HepG2 (cell line): ENCODE results near the gene POU2AF3. TPM values are rescaled to one million over a fixed set of nuclear protein-coding genes. Genes with fewer than 3 reads are reported as not detected.

Experiments used
- ARID2 ChIP-seq: sonication (generic); formaldehyde crosslinking; IDR thresholded peaks from 2 replicates; pipeline ENCODE4 v1.8.1; 2022; ENCODE audit warnings: mild to moderate bottlenecking, missing genetic modification reagents, borderline replicate concordance
- GABPA ChIP-seq, 2 experiments: IDR thresholded peaks; 2 replicates each; pipeline ENCODE4 v1.6.1; 2011 to 2016; ENCODE audit warnings: low read depth in 2 of 2, low read length in 1 of 2, missing biosample characterization in 1 of 2, missing genetic modification characterization in 1 of 2
- HOXA9 ChIP-seq: sonication (generic); formaldehyde crosslinking; IDR thresholded peaks from 2 replicates; pipeline ENCODE4 v1.8.1; 2022; ENCODE audit warnings: missing genetic modification reagents, mild to moderate bottlenecking, moderate library complexity, borderline replicate concordance
- PRPF4 ChIP-seq: fragments of 200-400 bp; formaldehyde crosslinking; IDR thresholded peaks from 2 replicates; pipeline ENCODE4 v1.6.1; 2016; ENCODE audit warnings: low read length, low read depth; ENCODE audit not compliant: poor library complexity, severe bottlenecking
- SMAD9 ChIP-seq: sonication (generic); formaldehyde crosslinking; IDR thresholded peaks from 2 replicates; pipeline ENCODE4 v1.5.1; 2020; ENCODE audit warnings: mild to moderate bottlenecking, missing genetic modification reagents
- TSC22D2 ChIP-seq: sonication (generic); formaldehyde crosslinking; IDR thresholded peaks from 2 replicates; pipeline ENCODE4 v1.5.1; 2020; ENCODE audit warnings: missing genetic modification reagents, mild to moderate bottlenecking, borderline replicate concordance
- ZBTB38 ChIP-seq: sonication (generic); formaldehyde crosslinking; IDR thresholded peaks from 2 replicates; pipeline ENCODE4 v1.5.1; 2020; ENCODE audit warnings: mild to moderate bottlenecking, missing genetic modification reagents
- ZNF337 ChIP-seq: sonication (generic); formaldehyde crosslinking; IDR thresholded peaks from 2 replicates; pipeline ENCODE4 v1.5.1; 2020; ENCODE audit warnings: missing genetic modification reagents, low read depth, mild to moderate bottlenecking, borderline replicate concordance
- ZNF510 ChIP-seq: sonication (generic); formaldehyde crosslinking; IDR thresholded peaks from 2 replicates; pipeline ENCODE4 v1.4.0; 2020; ENCODE audit warnings: low read depth, mild to moderate bottlenecking, missing genetic modification reagents
- ZNF557 ChIP-seq: sonication (generic); formaldehyde crosslinking; IDR thresholded peaks from 2 replicates; pipeline ENCODE4 v1.4.0; 2020; ENCODE audit warnings: missing genetic modification reagents
- ZNF788 ChIP-seq: sonication (generic); formaldehyde crosslinking; IDR thresholded peaks from 2 replicates; pipeline ENCODE4 v1.5.0; 2020; ENCODE audit warnings: mild to moderate bottlenecking, missing genetic modification reagents, borderline replicate concordance
- polyA plus RNA-seq, 8 experiments: library from polyadenylated mRNA; depleted of rRNA in 3 of 8; stranded (reverse) in 7 of 8; unstranded in 1 of 8; fragments of >200 nt; fragmentation: Illumina TruSeq in 4 of 8; extraction: Trizol in 4 of 8; gene quantifications; 2 replicates each; pipeline versions ENCODE4 v1.2.1 to v1.2.3, GENCODE V29; 2011 to 2016; ENCODE audit warnings: low read depth in 4 of 8, missing spikeins in 1 of 8, mixed read lengths in 1 of 8; ENCODE audit not compliant: insufficient read depth in 1 of 8
- total RNA-seq, 5 experiments: library from RNA; depleted of rRNA; stranded (reverse); fragments of >200 nt; fragmentation: Illumina TruSeq; extraction: Trizol; gene quantifications; 2 replicates each; pipeline ENCODE4 v1.2.3, GENCODE V29; 2016; ENCODE audit warnings: low read depth in 1 of 5
- TF ChIP-seq, protein P1 (sequence below): IDR thresholded peaks from 2 replicates; pipeline ENCODE4 v1.6.1; 2016; ENCODE audit warnings: missing compliant biosample characterization, missing genetic modification reagents, borderline replicate concordance
- TF ChIP-seq, protein P2 (sequence below): sonication (generic); formaldehyde crosslinking; IDR thresholded peaks from 2 replicates; pipeline ENCODE4 v1.4.0; 2020; ENCODE audit warnings: missing genetic modification reagents
- TF ChIP-seq, protein P3 (sequence below): IDR thresholded peaks from 2 replicates; pipeline ENCODE4 v1.6.1; 2016; ENCODE audit warnings: mild to moderate bottlenecking
- TF ChIP-seq, protein P4 (sequence below): sonication (generic); formaldehyde crosslinking; IDR thresholded peaks from 2 replicates; pipeline ENCODE4 v1.4.0; 2020; ENCODE audit warnings: missing genetic modification reagents, mild to moderate bottlenecking, borderline replicate concordance
- TF ChIP-seq, protein P5 (sequence below): sonication (generic); formaldehyde crosslinking; IDR thresholded peaks from 2 replicates; pipeline ENCODE4 v1.4.0; 2020; ENCODE audit warnings: missing genetic modification reagents
- TF ChIP-seq, protein P6 (sequence below): sonication (generic); formaldehyde crosslinking; IDR thresholded peaks from 2 replicates; pipeline ENCODE4 v1.8.0; 2022; ENCODE audit warnings: mild to moderate bottlenecking, missing genetic modification reagents, moderate library complexity

Gene POU2AF3
- total and polyA plus RNA-seq, 2 of the 13 experiments (the other 11 are each of a cell fraction or from before 2014, with no cell fraction given): 7.8 to 71.2 TPM

DNA sequence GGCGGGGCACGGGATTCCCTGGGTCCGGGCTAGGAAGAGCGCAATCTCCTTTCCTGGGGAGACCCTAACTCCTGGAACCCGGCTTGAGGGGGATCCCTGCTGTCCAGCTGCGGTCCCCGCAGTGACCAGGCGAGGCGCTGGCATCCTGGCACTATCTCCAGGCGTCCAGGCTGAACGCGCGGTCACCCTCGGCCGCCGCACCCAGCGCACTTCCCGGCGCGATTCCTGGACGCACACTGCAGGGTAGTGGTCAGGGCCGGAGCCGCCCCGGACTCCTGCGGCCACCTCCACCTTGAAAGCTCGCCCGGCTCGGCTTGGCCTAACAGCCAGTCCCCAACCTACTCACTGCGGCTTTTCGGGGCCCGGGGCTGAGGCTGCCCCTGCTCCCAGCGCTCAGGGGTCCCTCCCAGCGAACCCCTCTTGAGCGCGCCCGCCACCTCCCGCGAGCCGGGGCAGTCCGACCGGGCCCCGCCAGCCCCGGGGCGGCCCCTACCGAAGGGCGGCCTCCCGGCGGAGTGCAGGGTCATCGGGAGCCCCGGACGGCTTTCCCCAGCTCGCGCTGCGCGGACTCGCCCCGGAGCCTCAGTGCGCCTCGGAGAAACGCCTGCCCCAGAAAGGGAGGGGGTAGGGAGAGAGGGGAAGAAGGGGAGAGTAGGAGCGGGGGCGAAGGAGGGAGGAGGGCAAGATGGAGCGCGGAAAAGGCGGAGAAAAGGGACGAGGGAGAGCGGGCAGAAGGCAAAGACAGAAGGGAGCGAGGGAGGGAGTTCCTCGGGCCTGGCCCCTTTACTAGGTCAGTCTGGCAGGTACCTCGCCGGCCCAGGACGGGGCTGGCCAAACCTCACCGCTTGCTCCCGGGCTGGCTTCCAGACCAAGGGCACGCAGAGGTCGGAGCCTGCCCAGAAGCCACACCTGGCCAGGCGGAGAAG lies 1.0 kb downstream of the POU2AF3 start (continued):
- TF ChIP-seq PRPF4 (no peak), ARID2 (no peak), ZBTB38 (CRISPR knock-in tag) (peak; percentile 58), HOXA9 (peak; percentile 69), ZNF557 (CRISPR knock-in tag) (no peak), SMAD9 (peak; percentile 87; the same call in 1 of the 2 replicates), GABPA (IDR thresholded peaks at IDR 0.05; ENCODE audit: low read depth, low read length) (no peak), GABPA (CRISPR knock-in tag; IDR thresholded peaks at IDR 0.05; ENCODE audit: low read depth) (no peak), ZNF510 (CRISPR knock-in tag) (no peak; the same call in 1 of the 2 replicates), TSC22D2 (CRISPR knock-in tag) (no peak), ZNF337 (CRISPR knock-in tag) (no peak), ZNF788 (CRISPR knock-in tag) (peak; percentile 38; the same call in 1 of the 2 replicates)
- TF ChIP-seq, protein P1, sequence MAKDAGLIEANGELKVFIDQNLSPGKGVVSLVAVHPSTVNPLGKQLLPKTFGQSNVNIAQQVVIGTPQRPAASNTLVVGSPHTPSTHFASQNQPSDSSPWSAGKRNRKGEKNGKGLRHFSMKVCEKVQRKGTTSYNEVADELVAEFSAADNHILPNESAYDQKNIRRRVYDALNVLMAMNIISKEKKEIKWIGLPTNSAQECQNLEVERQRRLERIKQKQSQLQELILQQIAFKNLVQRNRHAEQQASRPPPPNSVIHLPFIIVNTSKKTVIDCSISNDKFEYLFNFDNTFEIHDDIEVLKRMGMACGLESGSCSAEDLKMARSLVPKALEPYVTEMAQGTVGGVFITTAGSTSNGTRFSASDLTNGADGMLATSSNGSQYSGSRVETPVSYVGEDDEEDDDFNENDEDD: 0 out of 2 replicates have a peak, but pooled peaks have one; percentile 42
- TF ChIP-seq, protein P2, sequence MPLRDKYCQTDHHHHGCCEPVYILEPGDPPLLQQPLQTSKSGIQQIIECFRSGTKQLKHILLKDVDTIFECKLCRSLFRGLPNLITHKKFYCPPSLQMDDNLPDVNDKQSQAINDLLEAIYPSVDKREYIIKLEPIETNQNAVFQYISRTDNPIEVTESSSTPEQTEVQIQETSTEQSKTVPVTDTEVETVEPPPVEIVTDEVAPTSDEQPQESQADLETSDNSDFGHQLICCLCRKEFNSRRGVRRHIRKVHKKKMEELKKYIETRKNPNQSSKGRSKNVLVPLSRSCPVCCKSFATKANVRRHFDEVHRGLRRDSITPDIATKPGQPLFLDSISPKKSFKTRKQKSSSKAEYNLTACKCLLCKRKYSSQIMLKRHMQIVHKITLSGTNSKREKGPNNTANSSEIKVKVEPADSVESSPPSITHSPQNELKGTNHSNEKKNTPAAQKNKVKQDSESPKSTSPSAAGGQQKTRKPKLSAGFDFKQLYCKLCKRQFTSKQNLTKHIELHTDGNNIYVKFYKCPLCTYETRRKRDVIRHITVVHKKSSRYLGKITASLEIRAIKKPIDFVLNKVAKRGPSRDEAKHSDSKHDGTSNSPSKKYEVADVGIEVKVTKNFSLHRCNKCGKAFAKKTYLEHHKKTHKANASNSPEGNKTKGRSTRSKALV: peak; percentile 35; the same call in 1 of the 2 replicates
- TF ChIP-seq, protein P3, sequence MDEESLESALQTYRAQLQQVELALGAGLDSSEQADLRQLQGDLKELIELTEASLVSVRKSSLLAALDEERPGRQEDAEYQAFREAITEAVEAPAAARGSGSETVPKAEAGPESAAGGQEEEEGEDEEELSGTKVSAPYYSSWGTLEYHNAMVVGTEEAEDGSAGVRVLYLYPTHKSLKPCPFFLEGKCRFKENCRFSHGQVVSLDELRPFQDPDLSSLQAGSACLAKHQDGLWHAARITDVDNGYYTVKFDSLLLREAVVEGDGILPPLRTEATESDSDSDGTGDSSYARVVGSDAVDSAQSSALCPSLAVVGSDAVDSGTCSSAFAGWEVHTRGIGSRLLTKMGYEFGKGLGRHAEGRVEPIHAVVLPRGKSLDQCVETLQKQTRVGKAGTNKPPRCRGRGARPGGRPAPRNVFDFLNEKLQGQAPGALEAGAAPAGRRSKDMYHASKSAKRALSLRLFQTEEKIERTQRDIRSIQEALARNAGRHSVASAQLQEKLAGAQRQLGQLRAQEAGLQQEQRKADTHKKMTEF: peak; percentile 82
- TF ChIP-seq, protein P4, sequence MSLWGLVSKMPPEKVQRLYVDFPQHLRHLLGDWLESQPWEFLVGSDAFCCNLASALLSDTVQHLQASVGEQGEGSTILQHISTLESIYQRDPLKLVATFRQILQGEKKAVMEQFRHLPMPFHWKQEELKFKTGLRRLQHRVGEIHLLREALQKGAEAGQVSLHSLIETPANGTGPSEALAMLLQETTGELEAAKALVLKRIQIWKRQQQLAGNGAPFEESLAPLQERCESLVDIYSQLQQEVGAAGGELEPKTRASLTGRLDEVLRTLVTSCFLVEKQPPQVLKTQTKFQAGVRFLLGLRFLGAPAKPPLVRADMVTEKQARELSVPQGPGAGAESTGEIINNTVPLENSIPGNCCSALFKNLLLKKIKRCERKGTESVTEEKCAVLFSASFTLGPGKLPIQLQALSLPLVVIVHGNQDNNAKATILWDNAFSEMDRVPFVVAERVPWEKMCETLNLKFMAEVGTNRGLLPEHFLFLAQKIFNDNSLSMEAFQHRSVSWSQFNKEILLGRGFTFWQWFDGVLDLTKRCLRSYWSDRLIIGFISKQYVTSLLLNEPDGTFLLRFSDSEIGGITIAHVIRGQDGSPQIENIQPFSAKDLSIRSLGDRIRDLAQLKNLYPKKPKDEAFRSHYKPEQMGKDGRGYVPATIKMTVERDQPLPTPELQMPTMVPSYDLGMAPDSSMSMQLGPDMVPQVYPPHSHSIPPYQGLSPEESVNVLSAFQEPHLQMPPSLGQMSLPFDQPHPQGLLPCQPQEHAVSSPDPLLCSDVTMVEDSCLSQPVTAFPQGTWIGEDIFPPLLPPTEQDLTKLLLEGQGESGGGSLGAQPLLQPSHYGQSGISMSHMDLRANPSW (CRISPR knock-in tag): no peak
- TF ChIP-seq, protein P5, sequence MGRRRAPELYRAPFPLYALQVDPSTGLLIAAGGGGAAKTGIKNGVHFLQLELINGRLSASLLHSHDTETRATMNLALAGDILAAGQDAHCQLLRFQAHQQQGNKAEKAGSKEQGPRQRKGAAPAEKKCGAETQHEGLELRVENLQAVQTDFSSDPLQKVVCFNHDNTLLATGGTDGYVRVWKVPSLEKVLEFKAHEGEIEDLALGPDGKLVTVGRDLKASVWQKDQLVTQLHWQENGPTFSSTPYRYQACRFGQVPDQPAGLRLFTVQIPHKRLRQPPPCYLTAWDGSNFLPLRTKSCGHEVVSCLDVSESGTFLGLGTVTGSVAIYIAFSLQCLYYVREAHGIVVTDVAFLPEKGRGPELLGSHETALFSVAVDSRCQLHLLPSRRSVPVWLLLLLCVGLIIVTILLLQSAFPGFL: no peak
- TF ChIP-seq, protein P6, sequence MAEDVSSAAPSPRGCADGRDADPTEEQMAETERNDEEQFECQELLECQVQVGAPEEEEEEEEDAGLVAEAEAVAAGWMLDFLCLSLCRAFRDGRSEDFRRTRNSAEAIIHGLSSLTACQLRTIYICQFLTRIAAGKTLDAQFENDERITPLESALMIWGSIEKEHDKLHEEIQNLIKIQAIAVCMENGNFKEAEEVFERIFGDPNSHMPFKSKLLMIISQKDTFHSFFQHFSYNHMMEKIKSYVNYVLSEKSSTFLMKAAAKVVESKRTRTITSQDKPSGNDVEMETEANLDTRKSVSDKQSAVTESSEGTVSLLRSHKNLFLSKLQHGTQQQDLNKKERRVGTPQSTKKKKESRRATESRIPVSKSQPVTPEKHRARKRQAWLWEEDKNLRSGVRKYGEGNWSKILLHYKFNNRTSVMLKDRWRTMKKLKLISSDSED (CRISPR knock-in tag): no peak
